T-cell (primary cell): ENCODE data around the gene RIN3. TPM values are rescaled to one million over a fixed set of nuclear protein-coding genes. Genes with fewer than 3 reads are reported as not detected.

Experiments
- ATAC-seq, 4 experiments: fragments of 200-7000 bp in 3 of 4; fragments of 150-1000 bp in 1 of 4; cut with Tn5 transposase; replicated peaks in 1 of 4; 1 replicate in 3 of 4; 2 replicates in 1 of 4; pipeline ENCODE4 v1.10.0; 2021; ENCODE audit warnings: moderate library complexity in 3 of 4, mild to moderate bottlenecking in 2 of 4, moderate number of reproducible peaks in 1 of 4
- CTCF ChIA-PET, 2 donors: fragments of 300-600 bp; sonication (Branson Sonifier 250); formaldehyde crosslinking; loops; one replicate each; lab custom pipeline; 2022; ENCODE audit warnings: antibody characterized with exemption in 2 of 2; lab: Charles Lee
- POLR2A ChIA-PET, 2 donors: fragments of 300-600 bp; sonication (Branson Sonifier 250); formaldehyde crosslinking; loops; one replicate each; lab custom pipeline; 2022; ENCODE audit warnings: antibody characterized with exemption in 2 of 2; lab: Charles Lee
- DNase-seq, 35 experiments: peaks; one replicate each; pipeline versions ENCODE4 v3.0.0 to v3.0.0-alpha.2; 2013 to 2023
- H3K27ac ChIP-seq: one replicate; pipeline ENCODE4 v1.5.1; 2013; ENCODE audit warnings: low read length
- H3K27me3 ChIP-seq, 2 experiments: replicated peaks in 1 of 2; 1 replicate in 1 of 2; 2 replicates in 1 of 2; pipeline versions ENCODE4 v1.6.1 to v1.7.0; 2013; ENCODE audit warnings: low read length in 1 of 2, mixed read lengths in 1 of 2; ENCODE audit not compliant: control insufficient read depth in 2 of 2, insufficient read depth in 2 of 2; ENCODE audit errors: extremely low read depth in 1 of 2
- H3K36me3 ChIP-seq, 2 donors: 1 replicate in 1 of 2; 2 replicates in 1 of 2; pipeline versions ENCODE4 v1.6.1 to v1.7.0; 2013; ENCODE audit warnings: low read length in 1 of 2; ENCODE audit not compliant: control insufficient read depth in 2 of 2, insufficient read depth in 1 of 2; ENCODE audit errors: extremely low read depth in 1 of 2
- H3K4me1 ChIP-seq, 2 experiments: 1 replicate in 1 of 2; 2 replicates in 1 of 2; pipeline versions ENCODE4 v1.6.1 to v1.7.0; 2013; ENCODE audit warnings: low read length in 2 of 2, mixed read lengths in 1 of 2; ENCODE audit not compliant: insufficient read depth in 2 of 2, control insufficient read depth in 1 of 2; ENCODE audit errors: extremely low read depth in 1 of 2
- H3K4me3 ChIP-seq, 2 donors: 1 replicate in 1 of 2; 2 replicates in 1 of 2; pipeline versions ENCODE4 v1.5.1 to v1.7.0; 2013; ENCODE audit warnings: mild to moderate bottlenecking in 2 of 2, low read length in 1 of 2, moderate library complexity in 1 of 2; ENCODE audit not compliant: control insufficient read depth in 1 of 2; ENCODE audit errors: extremely low read depth in 1 of 2
- H3K9me3 ChIP-seq: 2 replicates; pipeline ENCODE4 v1.7.0; 2013
- H3K27ac Mint-ChIP-seq, 2 donors: one replicate each; pipeline ENCODE4 v1.8.0; 2020 to 2021; ENCODE audit warnings: mild to moderate bottlenecking in 2 of 2, mixed read lengths in 2 of 2
- H3K27me3 Mint-ChIP-seq, 2 donors: one replicate each; pipeline ENCODE4 v1.8.0; 2021 to 2022; ENCODE audit warnings: mixed read lengths in 2 of 2
- H3K36me3 Mint-ChIP-seq: one replicate; pipeline ENCODE4 v1.8.0; 2021; ENCODE audit warnings: mixed read lengths
- H3K4me1 Mint-ChIP-seq, 3 donors: one replicate each; pipeline ENCODE4 v1.8.0; 2020 to 2022; ENCODE audit warnings: mixed read lengths in 3 of 3, mild to moderate bottlenecking in 1 of 3
- H3K4me3 Mint-ChIP-seq, 3 donors: one replicate each; pipeline ENCODE4 v1.8.0; 2020 to 2022; ENCODE audit warnings: mild to moderate bottlenecking in 3 of 3, mixed read lengths in 3 of 3, moderate library complexity in 3 of 3
- H3K9me3 Mint-ChIP-seq, 3 donors: one replicate each; pipeline ENCODE4 v1.8.0; 2020 to 2022; ENCODE audit warnings: mixed read lengths in 3 of 3
- WGBS: methylation state at CpG from one replicate; pipeline ENCODE4 v1.1.5; 2013; ENCODE audit warnings: missing lambda C conversion rate; ENCODE audit not compliant: insufficient coverage; 5-methylcytosine and 5-hydroxymethylcytosine counted together
- total RNA-seq, 35 experiments: library from RNA in 6 of 35; stranded (reverse) in 6 of 35; fragments of 120-200 nt in 1 of 35; gene quantifications; one replicate each; pipeline versions ENCODE4 v1.2.1 to v1.2.4 and lab custom pipeline; 2013 to 2026

The RIN3 gene
- total RNA-seq, 5 donors from 2014 or later (not counting 1 experiment from before 2014, with no cell fraction given), result 89.9 to 107 (median 97.0) TPM

DNA sequence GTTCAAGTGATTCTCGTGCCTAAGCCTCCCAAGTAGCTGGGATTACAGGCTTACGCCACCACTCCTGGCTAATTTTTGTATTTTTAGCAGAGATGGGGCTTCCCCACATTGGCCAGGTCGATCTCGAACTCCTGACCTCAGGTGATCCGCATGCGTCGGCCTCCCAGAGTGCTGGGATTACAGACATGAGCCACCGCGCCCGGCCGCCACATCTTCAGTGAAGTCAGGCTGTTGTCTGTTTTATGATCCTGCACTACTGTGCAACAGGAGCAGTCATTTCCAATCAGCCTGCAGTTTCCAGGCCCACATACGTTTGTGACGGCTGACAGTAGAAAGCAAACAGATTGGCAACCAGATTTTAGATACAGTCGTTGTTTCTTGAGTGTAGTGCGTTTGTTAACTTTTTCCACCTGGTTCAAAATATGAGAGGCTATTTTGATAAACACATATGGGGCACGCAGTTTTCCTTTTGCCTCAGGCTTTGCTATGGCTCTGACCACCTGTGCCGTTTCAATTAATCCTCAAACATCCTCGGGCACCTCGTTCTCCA is 160.1 kb downstream of the RIN3 start:
- Mint-ChIP-seq H3K36me3 (peaks cover 46% of the 10 kb centered on the region), H3K4me1 (peaks cover 65 to 82% (median 74%) of the 10 kb centered on the region in 3 donors), H3K27ac (peak overlapping the region; percentile 36 to 66), H3K9me3 (no peaks in the 10 kb centered on the region), H3K4me3 (no peak overlapping the region), H3K27me3 (no peaks in the 10 kb centered on the region)
- Histone ChIP-seq H3K27me3 (no peaks in the 10 kb centered on the region), H3K9me3 (no peaks in the 10 kb centered on the region), H3K4me1 (peaks cover 2 to 39% of the 10 kb centered on the region in 2 experiments), H3K36me3 (peaks cover 26 to 67% of the 10 kb centered on the region in 2 donors), H3K27ac (no peak overlapping the region), H3K4me3 (no peak overlapping the region)
- POLR2A ChIA-PET, result no interaction called here
- CTCF ChIA-PET, result interaction anchor here in 1 of 2 donors (0.7 kb wide), 1 partner anchor 11 kb away, joined by 5 read pairs; no protein-coding TSS in a partner anchor
- ATAC-seq, result no peak
- DNase-seq, result no peak
- WGBS, result 94% methylated on average over 15 of the region's 19 CpGs

DNA sequence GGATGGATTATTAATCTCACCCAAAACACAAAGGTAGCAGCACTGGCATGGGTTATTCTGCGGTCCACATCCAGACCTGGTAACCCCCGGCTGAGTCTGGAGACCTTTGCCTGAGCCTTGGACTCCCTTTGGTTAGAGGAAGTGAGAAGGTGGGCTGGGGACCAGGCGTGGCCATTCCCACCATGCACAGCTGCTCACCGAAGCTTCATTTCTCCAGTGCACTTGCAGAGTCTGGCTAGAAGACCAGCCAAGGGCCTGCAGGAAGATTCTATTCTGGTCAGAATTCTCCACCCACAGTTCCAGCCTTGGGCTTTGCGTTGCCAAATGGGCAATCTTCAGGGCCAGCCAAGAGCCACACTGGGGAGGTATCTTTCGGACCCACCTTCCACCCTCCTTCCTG is 161.8 kb downstream of the RIN3 start:
- Histone ChIP-seq H3K27me3 (no peaks in the 10 kb centered on the region), H3K4me3 (no peak overlapping the region), H3K4me1 (peaks cover 2 to 31% of the 10 kb centered on the region in 2 experiments), H3K9me3 (no peaks in the 10 kb centered on the region), H3K36me3 (peaks cover 26 to 70% of the 10 kb centered on the region in 2 donors), H3K27ac (peak overlapping the region; percentile 28)
- Mint-ChIP-seq H3K27ac (peak overlapping the region; percentile 77 to 86), H3K36me3 (peaks cover 56% of the 10 kb centered on the region), H3K4me1 (peaks cover 48 to 68% (median 60%) of the 10 kb centered on the region in 3 donors), H3K27me3 (no peaks in the 10 kb centered on the region), H3K4me3 (peak overlapping the region in 1 of 3 donors; percentile 9), H3K9me3 (no peaks in the 10 kb centered on the region)
- ATAC-seq, result no peak
- WGBS, result no CpG with 5 or more reads among the region's 6 CpGs
- POLR2A ChIA-PET, result interaction anchor here in 1 of 2 donors (0.5 to 0.7 kb wide), 2 partner anchors 13 to 530 kb away, joined by 3 to 6 read pairs; no protein-coding TSS in a partner anchor
- no peak for DNase-seq
- CTCF ChIA-PET, result interaction anchor here in 1 of 2 donors (0.6 to 1.1 kb wide), 3 partner anchors 11 to 63 kb away, joined by 3 to 11 read pairs (median 4); no protein-coding TSS in a partner anchor

GRCh38 chr14:92675976-92676375 is 162.4 kb downstream of the RIN3 start:
- DNase-seq, result no peak
- H3K4me1 ChIP-seq, result peaks cover 2 to 34% of the 10 kb centered on the region in 2 experiments
- POLR2A ChIA-PET, result interaction anchor here in 1 of 2 donors (0.7 kb wide), 1 partner anchor 49 kb away, joined by 3 read pairs; no protein-coding TSS in a partner anchor
- no peaks in the 10 kb centered on the region for H3K9me3 Mint-ChIP-seq
- peaks cover 26 to 70% of the 10 kb centered on the region in 2 donors for H3K36me3 ChIP-seq
- H3K27ac Mint-ChIP-seq, result peak overlapping the region; percentile 77 to 86
- no peaks in the 10 kb centered on the region for H3K27me3 ChIP-seq
- H3K27me3 Mint-ChIP-seq, result no peaks in the 10 kb centered on the region
- H3K27ac ChIP-seq, result peak overlapping the region; percentile 28
- H3K4me3 Mint-ChIP-seq, result peak overlapping the region in 1 of 3 donors; percentile 9
- peaks cover 59% of the 10 kb centered on the region for H3K36me3 Mint-ChIP-seq
- no peak for ATAC-seq
- WGBS, result 74% methylated on average over 5 of the region's 9 CpGs
- CTCF ChIA-PET, result no interaction called here
- no peaks in the 10 kb centered on the region for H3K9me3 ChIP-seq
- H3K4me3 ChIP-seq, result no peak overlapping the region
- peaks cover 45 to 66% (median 55%) of the 10 kb centered on the region in 3 donors for H3K4me1 Mint-ChIP-seq

GRCh38 chr14:92676403-92677086 is 163.0 kb downstream of the RIN3 start:
- H3K4me1 ChIP-seq, result peaks cover 2 to 40% of the 10 kb centered on the region in 2 experiments
- H3K27ac ChIP-seq, result peak overlapping the region; percentile 44
- Mint-ChIP-seq H3K36me3 (peaks cover 65% of the 10 kb centered on the region), H3K27ac (peak overlapping the region; percentile 77 to 86), H3K4me3 (no peak overlapping the region), H3K4me1 (peaks cover 45 to 67% (median 55%) of the 10 kb centered on the region in 3 donors), H3K27me3 (no peaks in the 10 kb centered on the region), H3K9me3 (no peaks in the 10 kb centered on the region)
- H3K27me3 ChIP-seq, result no peaks in the 10 kb centered on the region
- peaks cover 28 to 73% of the 10 kb centered on the region in 2 donors for H3K36me3 ChIP-seq
- DNase-seq, result no peak
- H3K9me3 ChIP-seq, result no peaks in the 10 kb centered on the region
- ChIA-PET CTCF (interaction anchor here in 1 of 2 donors (0.7 kb wide), 1 partner anchor 74 kb away, joined by 3 read pairs; no protein-coding TSS in a partner anchor), POLR2A (interaction anchor here in 1 of 2 donors (0.7 kb wide), 1 partner anchor 50 kb away, joined by 3 read pairs; no protein-coding TSS in a partner anchor)
- 83% methylated on average over 1 of the region's 8 CpGs for WGBS
- ATAC-seq, result no peak
- no peak overlapping the region for H3K4me3 ChIP-seq

DNA sequence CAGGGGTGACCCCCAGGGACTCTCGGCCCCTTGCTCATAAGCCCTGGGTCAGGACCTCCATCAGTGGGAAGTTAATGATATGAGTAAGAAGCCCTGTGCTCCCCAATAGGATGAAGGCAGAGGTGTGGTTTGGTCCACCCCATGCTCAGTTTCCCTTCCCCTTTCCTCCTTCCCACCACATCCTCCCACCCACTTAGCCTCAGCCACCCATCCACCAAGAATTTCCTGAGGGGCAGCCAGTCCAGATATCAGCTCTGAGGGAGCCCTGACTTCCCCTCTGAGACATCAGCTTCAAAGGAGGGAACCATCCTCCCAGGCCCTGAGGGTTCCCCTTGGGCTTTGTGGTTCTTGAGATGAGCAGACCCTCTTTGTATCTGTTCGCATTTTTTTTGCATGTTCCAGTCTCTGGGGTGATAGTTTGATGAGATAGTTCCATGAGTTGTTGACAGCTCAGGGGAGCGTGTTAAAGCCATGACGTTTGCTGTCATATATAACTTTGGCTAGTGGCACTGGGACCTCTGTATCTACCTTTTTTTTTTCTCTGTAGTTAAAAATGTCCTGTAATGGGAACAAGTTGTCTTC is 163.6 kb downstream of the RIN3 start:
- no peak overlapping the region for H3K4me3 ChIP-seq
- ChIA-PET CTCF (interaction anchor here in 1 of 2 donors (0.7 kb wide), 1 partner anchor 74 kb away, joined by 3 read pairs; no protein-coding TSS in a partner anchor), POLR2A (no interaction called here)
- H3K27ac ChIP-seq, result peak overlapping the region; percentile 44
- H3K36me3 ChIP-seq, result peaks cover 28 to 73% of the 10 kb centered on the region in 2 donors
- H3K4me1 ChIP-seq, result peaks cover 2 to 41% of the 10 kb centered on the region in 2 experiments
- ATAC-seq, result peak in 2 of 4 experiments; percentile 17 to 31
- Mint-ChIP-seq H3K27ac (peak overlapping the region; percentile 77 to 86), H3K27me3 (no peaks in the 10 kb centered on the region), H3K9me3 (no peaks in the 10 kb centered on the region), H3K36me3 (peaks cover 65% of the 10 kb centered on the region), H3K4me1 (peaks cover 42 to 63% (median 50%) of the 10 kb centered on the region in 3 donors), H3K4me3 (no peak overlapping the region)
- DNase-seq, result peak in 1 of 35 experiments; percentile 22
- H3K27me3 ChIP-seq, result no peaks in the 10 kb centered on the region
- 33% methylated on average over 1 of the region's 4 CpGs for WGBS
- H3K9me3 ChIP-seq, result no peaks in the 10 kb centered on the region

DNA sequence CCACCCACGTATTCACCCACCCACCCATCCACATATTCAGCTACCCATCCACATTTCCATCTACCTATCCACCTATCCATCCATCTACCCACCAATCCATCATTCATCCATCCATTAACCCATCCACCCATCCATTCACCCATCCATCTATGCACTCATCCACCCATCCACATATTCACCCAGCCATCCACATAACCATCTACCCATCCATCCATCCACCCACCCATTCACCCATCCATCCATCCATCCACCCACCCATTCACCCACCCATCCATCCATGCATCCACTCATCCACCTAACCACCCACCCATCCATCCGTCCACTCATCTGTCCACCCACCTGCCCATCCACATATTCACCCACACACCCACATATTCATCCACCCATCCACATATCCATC is 164.4 kb downstream of the RIN3 start:
- H3K9me3 ChIP-seq, result no peaks in the 10 kb centered on the region
- H3K36me3 ChIP-seq, result peaks cover 29 to 78% of the 10 kb centered on the region in 2 donors
- no peaks in the 10 kb centered on the region for H3K27me3 Mint-ChIP-seq
- H3K4me3 ChIP-seq, result no peak overlapping the region
- POLR2A ChIA-PET, result interaction anchor here in 1 of 2 donors (0.7 kb wide), 1 partner anchor 27 kb away, joined by 5 read pairs; no protein-coding TSS in a partner anchor
- ATAC-seq, result no peak
- no peaks in the 10 kb centered on the region for H3K9me3 Mint-ChIP-seq
- 100% methylated on average over 2 of the region's 2 CpGs for WGBS
- CTCF ChIA-PET, result no interaction called here
- no peaks in the 10 kb centered on the region for H3K27me3 ChIP-seq
- H3K4me3 Mint-ChIP-seq, result no peak overlapping the region
- H3K36me3 Mint-ChIP-seq, result peaks cover 58% of the 10 kb centered on the region
- no peak for DNase-seq
- H3K27ac Mint-ChIP-seq, result no peak overlapping the region
- H3K4me1 ChIP-seq, result peaks cover 2 to 41% of the 10 kb centered on the region in 2 experiments
- no peak overlapping the region for H3K27ac ChIP-seq
- peaks cover 42 to 55% (median 44%) of the 10 kb centered on the region in 3 donors for H3K4me1 Mint-ChIP-seq
